ENCODE data around the gene FBXL15. TPM values are rescaled to one million over a fixed set of nuclear protein-coding genes. Genes with fewer than 3 reads are reported as not detected.

The FBXL15 gene
- total and polyA plus RNA-seq, 9 of the 15 experiments (the other 6 are each of a cell fraction or from before 2014, with no cell fraction given), result 0.08 to 25.9 (median 3.5) TPM

GRCh38 chr10:102420181-102420713 lies 389 bp upstream of the FBXL15 start:
- H3K27ac ChIP-seq (ENCODE audit: extremely low read depth, low read depth, low read length), result peak overlapping the region; percentile 80
- FAIRE-seq (no peak), DNase-seq (ENCODE audit: extremely low read depth in 1 of 4, low spot score in 3 of 4) (peak in 1 of 4 experiments; percentile 30)

More at GRCh38 chr10:102420181-102420713, 389 bp upstream of the FBXL15 start:
- intact Hi-C loops (cut with micrococcal nuclease), result loop anchor here (5.0 kb wide), 1 partner anchor 42 kb away; no protein-coding TSS in a partner anchor
- CTCF ChIA-PET (ENCODE audit: low intra/inter-chr PET ratio), result no interaction called here
- Histone ChIP-seq H3K79me2 (ENCODE audit: control insufficient read depth, insufficient read depth, low read length) (peaks cover 25% of the 10 kb centered on the region), H3K36me3 (ENCODE audit: control insufficient read depth, insufficient read depth, low read length) (peaks cover 17% of the 10 kb centered on the region; the same call in 2 of the 3 replicates), H4K20me1 (replicated peaks; ENCODE audit: control insufficient read depth, insufficient read depth, low read length) (no peaks in the 10 kb centered on the region), H3K9ac (ENCODE audit: insufficient read depth in 1 of 2, low read depth in 2 of 2, low read length in 2 of 2) (peak overlapping the region; percentile 65 to 96), H3K4me2 (ENCODE audit: insufficient read depth, low read length) (peak overlapping the region; percentile 74), H3K4me1 (replicated peaks in 1 of 2; ENCODE audit: control insufficient read depth in 2 of 2, insufficient read depth in 2 of 2, low read length in 2 of 2) (peaks cover 12 to 59% of the 10 kb centered on the region in 2 experiments; a peak in 4 of 5 replicates), H3K4me3 (peak overlapping the region; percentile 93), H3K9me3 (replicated peaks; ENCODE audit: control insufficient read depth, insufficient read depth, low read depth, low read length) (no peaks in the 10 kb centered on the region), H3K9me1 (ENCODE audit: control insufficient read depth, insufficient read depth, low read length) (no peaks in the 10 kb centered on the region), H3K27me3 (ENCODE audit: control insufficient read depth in 2 of 2, insufficient read depth in 2 of 2, low read length in 2 of 2) (no peaks in the 10 kb centered on the region), H2AFZ (ENCODE audit: low read depth, low read length) (peak overlapping the region; percentile 87)
- no peak for ATAC-seq
- POLR2A ChIA-PET, result interaction anchor here (0.6 to 5.3 kb wide), 10 partner anchors 10 to 925 kb away, joined by 3 to 34 read pairs (median 6); partner anchors contain the start of genes C10orf95 and CUEDC2
- TSS peak; percentile 36 for BruUV-seq (replicated peaks)
- in situ Hi-C loops (cut with MboI), result no loop called here
- TF ChIP-seq ZNF609 (CRISPR knock-in tag; IDR thresholded peaks at IDR 0.05; ENCODE audit: borderline replicate concordance), result 0 out of 2 replicates have a peak, but pooled peaks have one; percentile 59
- no peak for TF ChIP-seq CREM (IDR thresholded peaks at IDR 0.05; ENCODE audit: low read depth)
- 1% methylated on average over 18 of the region's 21 CpGs for WGBS (ENCODE audit: insufficient coverage, low coverage, missing lambda C conversion rate)
